SK-N-DZ (cell line): Measurements from ENCODE around the gene ANO10.
A peak's percentile ranks its signal among the peaks of the same experiment; 100 is the strongest.
"Not testable (repeated sequence)": the region's sequence is repeated elsewhere in the genome, so short reads cannot be mapped to it uniquely, and the experiment has no call there.

Experiments used
- DNase-seq: peaks from one replicate; pipeline ENCODE4 v3.0.0-alpha.2; 2015; ENCODE audit warnings: low spot score

Gene ANO10

DNA sequence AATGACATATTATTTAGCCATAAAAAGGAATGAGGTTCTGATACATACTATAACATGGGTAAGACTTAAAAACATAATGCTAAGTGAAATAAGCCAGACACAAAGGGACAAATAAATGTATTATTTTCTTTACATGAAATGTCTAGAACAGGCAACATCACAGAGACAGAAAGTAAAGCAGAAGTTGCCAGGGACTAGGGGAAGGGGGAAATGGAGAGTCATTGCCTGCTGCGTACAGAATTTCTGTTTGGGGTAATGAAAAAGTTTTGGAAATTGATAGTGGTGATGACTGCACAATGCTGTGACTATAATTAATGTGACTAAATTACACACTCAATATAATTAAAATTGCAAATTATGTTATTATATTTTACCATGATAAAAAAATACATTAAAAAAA lies 99.9 kb downstream of the ANO10 start:
- DNase-seq = no peak

DNA sequence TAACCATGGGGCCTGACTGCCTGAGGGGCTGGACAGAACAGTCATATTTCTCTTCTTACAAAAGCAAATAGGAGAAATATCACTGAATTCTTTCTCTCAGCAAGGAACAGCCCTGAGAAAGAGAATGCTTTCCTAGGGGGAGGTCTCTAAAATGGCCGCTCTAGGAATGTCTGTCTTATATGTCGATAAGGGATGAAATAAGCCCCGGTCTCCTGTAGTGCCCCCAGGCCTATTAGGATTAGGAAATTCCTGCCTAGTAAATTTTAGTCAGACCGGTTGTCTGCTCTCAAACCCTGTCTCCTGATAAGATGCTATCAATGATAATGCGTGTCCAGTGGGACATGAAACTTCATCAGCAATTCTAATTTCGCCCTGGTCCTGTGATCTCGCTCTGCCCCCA lies 103.3 kb downstream of the ANO10 start:
- DNase-seq = peak; percentile 25

DNA sequence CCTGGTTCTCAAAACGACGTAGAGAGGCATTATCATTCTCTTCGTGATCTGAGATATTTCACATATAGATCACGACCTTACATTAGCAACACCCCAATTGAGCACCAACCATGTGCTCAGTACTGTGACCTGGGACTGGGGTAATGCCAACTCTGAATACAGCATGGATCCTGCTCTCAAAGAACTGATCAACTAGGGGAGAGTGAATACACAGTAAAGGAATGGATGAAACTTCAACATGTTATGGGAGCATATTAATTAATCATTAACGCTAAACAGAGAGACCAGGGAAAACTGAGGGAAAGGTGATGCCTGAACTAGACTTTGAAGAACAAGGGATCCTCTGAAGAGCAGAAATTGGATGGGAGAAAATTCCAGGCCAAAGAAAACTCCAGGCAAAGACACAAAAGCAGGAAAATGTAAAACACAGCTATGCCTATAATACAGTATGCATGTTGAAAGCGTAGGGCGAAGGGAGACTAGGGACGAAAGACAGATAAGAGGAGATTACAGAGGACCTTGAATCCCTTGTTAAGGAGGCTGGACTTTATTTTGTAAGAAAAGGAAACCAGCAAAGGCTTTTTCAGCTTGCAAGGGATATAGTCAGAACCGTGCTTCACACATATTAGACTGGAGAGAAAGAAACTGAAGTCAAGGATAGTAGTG lies 105.7 kb downstream of the ANO10 start:
- DNase-seq = no peak

DNA sequence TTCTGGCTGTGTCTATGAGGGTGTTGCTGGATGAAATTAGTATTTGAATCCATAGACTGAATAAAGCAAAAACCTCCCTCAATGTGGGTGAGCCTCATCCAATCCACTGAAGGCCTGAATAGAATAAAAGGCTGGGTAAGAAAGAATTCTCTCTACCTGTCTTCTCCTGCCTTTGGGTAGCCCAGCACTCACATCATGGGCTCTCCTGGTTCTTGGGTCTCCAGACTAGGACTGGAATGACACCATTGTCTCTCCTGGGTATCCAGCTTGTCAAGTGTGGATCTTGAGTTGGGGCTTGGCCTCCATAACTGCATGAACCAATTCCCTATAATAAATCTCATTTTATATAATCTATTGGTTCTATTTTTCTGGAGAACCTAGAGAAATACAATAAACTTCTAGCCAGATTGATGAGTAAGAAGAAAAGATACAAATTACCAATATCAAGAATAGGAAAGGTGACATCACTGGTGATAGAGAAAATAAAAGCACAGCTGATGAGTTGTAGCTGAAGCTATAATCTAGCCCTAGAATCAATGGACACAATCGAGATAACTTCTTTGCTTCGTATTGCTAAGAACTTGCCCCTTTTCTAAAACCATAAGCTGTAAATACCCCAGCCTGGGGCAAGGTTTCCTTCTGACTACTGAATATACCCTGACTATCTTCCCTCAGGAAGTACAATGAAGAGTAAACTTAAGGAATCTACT lies 106.4 kb downstream of the ANO10 start:
- DNase-seq = no peak

DNA sequence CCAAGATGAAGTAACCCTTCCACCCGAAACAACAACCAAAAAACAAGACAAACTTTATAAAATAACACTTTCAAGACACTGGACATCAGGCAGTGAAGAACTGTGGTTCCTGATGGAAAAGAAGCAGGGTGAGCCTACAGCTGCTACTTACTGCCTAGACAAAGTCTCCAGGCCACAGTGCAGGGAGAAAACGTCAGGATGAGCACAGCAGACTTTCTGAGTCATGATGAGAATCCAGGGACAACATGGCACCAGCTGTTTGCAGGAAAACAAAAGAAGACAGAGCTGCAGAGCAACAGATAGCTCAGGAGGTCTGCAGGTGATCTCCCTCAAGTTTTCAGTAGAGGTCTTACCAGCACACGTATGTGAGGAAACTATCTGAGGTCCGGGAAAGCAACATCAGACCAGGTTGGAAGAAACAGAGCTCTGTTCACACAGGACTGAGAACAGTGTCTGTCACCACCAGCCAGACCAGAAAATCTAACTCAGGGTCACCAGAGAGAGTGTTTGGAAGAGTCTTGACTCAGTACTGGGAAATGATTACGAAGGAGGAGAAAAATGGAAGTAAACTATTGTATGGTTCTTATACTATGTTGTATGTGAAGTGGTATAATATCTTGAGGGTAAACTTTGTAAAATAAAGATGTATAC lies 108.9 kb downstream of the ANO10 start:
- DNase-seq = no peak

DNA sequence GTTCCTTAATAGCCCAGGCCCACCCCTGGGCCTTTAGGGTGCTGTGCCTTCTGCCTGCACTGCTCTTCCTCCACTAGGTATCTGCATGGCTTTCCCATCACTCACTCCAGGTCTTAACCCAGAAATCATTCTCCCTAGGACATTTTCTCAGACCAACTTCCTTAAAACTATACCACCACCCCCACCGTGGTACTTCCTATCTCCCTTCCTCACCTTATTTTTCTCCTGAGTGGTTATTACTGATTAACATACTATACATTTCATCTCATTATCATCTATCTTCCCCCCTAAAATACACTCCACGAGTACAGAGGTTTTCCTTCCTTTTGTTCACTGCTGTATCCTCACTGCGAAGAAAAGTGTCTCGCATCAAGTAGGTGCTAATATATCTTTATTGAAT lies 115.2 kb downstream of the ANO10 start:
- DNase-seq = no peak

DNA sequence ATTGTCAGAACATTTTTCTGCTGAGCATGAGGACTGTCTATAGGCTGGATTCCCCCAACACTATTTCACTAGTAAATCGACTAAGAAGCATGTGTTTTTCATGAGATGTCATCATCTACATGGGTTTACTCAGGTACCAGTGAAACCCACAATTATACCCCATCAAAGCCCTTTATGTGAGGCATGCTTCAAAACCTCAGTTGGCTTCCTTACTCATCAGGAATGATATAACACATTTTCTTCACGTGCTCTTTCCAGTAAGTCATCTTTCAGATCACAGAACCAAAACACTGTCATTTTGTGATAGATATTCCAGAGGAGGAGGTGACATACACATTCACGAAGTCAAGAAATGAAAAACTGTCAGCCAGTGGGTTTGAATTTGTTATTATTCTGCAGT lies 116.5 kb downstream of the ANO10 start:
- no peak for DNase-seq

DNA sequence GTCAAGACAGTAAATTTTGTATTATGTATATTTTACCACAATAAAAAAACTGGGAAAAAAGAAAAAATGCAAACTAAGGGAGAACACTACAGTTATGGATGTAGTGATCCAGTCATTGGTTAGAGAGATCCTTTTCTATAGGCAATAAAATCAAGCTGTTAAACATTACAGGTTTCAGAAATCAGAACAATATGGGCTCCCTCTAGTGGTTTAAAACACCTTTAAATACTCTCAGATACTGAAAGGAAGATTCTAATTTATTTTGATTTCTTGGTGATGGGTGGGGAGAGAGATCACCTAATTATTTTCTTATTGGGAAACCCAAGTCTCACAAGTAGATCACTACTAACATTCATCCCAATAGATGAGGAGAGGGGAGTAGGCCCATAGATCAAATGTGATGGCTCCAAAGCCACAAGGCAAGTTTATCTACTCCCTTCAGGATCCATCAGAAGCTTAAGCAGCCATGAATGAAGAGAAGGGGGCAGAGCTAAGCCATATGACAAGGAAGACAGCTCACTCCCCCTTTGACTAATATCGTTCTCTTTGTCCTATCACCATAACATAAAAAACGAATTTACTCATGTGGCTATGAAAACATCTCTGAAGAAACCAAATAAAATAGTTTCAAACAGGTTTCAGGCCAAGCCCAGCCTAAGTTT lies 118.6 kb downstream of the ANO10 start:
- DNase-seq = no peak

DNA sequence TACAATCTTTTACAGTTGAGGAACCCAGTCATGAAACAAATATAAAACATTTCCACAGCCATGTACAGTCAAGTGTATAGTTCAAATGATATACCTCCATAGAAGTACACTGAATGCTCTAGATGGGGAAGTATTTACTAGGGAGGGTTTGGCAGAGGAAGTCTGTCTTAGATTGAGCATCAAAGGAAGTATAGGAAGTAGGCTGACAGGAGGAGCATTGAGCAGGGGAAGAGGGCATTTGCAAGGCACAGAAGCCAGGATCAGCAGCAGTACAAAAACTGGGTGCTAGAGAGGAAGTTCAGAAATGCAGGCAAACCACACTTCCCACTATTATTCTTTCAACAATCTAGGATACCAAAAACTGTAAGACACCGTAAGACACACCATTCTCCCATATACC lies 122.6 kb downstream of the ANO10 start:
- no peak for DNase-seq

DNA sequence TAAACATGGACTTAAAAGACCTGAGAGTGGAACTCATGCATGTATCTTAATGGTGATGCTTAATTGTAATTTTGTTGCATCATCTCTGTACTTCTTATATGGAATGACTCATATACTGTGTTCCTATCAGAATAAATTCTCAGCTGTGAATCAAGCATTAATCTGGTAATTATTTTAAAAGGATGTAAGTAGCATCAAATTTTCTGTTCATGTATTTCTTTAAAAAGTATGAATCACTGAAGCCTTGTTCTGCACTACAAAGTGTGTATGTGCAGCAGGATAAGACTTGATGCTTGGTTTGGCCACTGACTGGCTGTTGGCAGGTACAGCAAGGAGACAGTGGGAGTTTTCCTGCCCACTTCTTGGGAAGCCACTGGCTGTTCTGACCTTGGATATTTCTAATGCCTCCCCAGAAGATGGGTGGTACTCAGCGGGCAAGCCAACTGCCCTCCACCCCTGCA lies 123.9 kb downstream of the ANO10 start:
- DNase-seq = no peak

DNA sequence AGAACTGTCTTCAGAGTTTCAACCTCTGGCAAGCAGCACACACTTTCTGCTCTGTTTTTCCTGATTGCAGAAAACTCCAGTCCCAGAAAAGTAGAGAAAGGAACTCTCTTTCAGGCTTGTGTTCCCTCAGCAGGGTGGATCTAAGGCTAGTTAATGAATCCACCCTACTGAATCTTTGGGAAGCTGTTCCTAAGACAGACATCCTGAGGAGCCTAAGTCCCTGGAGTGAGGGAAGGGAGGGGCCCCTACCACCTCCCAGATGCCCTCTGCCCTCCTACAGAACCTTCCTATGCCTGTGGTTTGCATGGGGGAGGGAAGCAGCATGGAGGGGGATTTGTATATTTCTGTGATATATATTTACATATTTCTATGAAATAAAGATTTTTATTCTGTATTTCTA lies 124.4 kb downstream of the ANO10 start:
- DNase-seq = no peak

DNA sequence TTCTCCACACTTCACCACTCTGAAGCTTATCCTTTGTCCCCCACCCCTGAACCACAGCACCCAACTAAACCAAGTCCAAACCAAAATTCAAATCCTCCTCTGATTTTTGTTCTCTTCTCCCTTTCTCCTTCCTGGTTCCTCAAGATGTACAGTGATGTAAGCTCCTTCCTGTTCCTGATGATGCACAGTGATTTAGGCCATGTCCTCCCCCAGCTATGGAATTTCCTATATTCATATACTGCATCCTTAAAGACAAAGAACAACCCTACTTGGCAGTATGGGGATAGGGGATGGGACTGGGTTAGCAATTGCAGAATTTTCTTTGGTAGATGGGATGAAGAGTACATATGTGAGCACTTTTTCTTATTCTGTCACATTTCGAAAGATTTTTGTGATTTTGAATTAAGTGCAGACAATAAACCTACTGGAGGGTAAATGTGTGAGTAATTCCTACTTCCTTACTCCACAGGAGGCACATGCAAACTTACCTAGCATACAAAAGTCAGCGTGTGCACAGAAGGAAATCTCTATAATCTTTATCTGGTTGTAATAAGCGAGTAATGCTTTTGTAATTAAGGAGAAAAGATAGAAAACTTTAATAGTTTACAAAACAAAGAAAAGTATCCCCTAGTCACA lies 125.0 kb downstream of the ANO10 start:
- DNase-seq = no peak

DNA sequence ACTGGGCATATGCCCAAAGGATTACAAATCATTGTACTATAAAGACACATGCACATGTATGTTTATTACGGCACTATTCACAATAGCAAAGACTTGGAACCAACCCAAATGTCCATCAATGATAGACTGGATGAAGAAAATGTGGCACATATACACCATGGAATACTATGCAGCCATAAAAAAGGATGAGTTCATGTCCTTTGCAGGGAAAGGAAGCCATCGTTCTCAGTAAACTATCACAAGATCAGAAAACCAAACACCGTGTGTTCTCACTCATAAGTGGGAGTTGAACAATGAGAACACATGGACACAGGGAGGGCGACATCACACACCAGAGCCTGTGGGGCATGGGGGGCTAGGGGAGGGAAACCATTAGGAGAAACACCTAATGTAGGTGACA lies 128.9 kb downstream of the ANO10 start:
- not testable (repeated sequence) for DNase-seq

DNA sequence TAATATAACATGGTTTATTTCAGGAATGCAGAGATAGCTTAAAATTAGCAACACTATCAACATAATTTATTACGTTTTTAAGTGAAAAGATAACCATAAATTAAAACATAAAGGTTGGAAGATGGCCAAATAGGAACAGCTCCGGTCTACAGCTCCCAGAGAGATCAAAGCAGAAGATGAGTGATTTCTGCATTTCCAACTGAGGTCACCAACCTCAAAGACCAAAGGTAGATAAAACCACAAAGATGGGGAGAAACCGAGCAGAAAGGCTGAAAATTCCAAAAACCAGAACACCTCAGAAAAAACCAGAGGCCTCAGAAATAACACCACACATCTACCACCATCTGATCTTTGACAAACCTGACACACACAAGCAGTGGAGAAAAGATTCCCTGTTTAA lies 130.0 kb downstream of the ANO10 start:
- not testable (repeated sequence) for DNase-seq

DNA sequence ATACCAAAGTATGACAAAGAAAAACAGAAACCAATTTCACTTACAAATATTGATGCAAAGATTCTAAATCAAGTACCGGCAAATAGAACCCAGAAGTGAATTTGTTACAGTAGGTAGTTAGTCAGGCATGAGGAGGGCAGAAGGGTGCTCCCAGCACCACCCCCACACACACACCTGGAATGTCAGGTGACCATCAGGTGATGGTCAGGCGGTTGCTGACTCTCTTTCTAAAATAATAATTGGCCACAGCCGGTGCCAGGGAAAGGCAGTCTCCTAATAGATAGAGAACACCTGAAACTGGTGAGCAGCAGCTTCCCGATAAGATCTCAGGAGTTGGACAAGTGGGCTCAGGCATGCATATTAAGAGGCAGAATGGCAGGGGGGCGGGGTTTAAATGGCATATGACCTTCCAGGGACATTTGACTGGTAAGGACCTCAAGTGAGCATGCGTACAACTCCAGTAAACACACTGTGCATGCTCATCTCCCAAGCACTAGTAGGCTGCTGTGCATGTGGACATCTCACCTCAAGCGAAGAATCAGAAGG lies 131.1 kb downstream of the ANO10 start:
- DNase-seq = no peak

DNA sequence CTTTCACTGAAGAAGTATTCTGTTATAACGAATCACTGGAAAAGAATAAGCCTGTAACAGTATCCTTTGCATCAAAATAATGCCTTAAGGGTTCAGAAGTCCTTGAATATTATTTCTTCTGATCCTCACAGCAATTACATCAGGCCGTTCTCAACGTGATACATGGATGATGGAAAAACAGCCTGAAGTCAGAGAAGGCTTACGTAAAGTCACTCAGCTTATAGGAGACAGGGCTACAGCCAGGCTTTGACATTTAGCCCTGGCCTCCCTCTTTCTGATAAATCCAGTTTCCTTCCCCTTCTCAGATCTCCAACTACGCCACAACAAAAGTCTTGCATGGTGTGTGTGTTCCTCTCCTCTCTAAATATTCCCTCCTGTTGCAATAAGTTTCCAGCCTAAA lies 131.9 kb downstream of the ANO10 start:
- no peak for DNase-seq

DNA sequence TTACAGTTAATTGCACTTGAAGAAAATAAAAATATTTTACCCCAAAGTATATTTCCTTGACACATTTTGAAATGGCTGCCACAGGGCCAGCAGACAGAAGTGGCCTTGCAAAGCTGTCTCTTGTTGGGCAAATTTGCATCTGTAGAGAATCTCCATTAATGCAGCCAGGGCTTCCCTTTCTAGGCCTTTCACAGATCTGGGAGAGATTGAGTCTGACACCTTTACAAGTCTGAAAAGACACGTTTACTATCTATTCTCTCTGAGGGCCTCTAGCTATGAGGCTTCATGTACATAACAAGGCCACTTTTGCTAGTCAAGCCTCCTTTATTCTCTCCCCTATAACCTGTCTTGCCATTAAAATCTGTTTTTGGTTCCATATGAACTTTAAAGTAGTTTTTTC lies 135.9 kb downstream of the ANO10 start:
- no peak for DNase-seq

DNA sequence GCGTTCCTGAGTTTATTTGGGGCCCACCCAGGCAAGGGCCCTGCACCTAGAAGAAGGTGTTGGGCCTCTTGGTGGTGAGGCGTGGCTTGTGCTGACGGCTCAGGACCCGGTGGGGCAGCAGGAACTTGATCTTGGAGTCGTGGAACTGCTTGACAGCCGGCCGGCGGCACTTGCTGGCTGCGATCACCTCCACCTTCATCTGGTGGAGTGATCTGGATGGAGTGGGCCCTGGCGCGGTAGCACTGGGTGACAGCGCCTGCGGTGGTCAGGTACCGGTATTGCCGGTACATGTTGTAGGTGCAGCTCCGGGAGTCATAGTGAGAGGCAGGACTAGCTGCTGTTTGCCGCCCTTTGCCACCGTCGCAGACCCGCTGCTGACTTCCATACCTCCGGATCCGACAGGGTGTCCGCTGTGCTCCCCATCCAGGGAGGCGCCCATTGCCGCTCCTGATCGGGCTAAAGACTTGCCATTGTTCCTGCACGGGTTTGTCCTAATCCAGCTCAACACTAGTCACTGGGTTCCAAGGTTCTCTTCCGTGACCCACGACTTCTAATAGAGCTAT lies 136.8 kb downstream of the ANO10 start:
- DNase-seq = no peak

DNA sequence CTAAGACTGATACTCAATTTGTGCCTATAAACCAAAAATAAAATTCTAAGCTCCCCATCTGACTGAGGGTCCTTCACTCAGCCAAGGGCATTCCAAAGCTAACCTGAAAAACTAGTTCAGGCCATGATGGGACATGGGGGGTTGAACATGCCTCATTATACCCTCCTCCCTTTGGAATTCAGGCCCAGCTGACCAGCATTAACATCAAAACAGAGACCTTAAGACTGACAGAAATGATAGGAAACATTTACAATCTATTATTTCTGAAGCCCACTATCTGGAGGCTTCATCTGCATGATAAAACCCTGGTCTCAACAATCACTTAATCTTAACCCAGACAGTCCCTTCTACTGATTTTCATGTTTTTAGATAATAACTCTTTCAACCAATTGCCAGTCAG lies 140.4 kb downstream of the ANO10 start:
- peak; percentile 22 for DNase-seq

DNA sequence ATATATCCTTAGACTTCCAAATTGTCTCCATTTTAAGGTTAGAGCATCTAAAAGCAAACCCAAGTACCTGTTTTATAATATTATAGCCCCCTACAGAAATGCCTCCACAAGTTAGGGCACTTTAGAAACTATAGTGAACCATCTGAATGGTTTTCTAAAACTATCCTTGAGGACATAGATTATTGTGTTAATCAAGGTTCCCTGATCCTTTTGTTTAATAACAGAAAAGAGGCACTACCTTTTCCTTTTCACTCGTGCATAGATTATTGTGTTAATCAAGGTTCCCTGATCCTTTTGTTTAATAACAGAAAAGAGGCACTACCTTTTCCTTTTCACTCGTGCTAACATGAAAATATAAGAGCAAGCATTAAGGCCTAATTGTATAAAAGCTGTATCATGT lies 143.0 kb downstream of the ANO10 start:
- DNase-seq = not testable (repeated sequence)

DNA sequence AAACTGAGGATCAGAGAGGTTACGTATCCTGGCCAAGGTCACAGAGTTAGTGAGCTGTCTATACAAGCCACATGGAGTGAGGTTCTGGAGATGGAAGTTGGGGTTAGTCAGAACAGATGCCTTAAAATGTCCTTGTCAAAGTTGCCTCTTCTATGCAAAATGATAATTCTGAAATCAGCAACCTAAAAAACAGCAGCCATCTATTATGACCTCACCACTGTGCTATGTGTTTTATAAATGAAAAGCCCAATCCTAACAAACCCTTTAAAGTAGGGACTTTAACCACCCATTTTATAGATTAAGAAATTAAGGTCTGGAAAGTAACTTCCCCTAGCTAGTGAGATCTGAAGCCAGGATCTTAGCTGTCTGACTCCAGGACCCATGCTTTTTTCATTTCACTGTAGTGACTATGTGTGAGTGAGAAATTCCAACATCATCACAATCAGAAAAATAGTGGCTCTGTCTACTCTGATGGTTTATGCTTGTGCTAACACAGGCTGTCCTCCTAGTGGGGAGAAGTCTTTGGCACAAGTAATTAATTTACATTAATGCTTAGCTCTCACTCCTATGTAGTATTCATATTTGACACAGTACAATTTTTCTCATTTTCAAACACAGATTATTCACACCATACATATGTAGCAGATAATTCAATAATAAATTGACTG lies 143.6 kb downstream of the ANO10 start:
- DNase-seq = no peak
